IMR-90 (cell line): ENCODE results near the gene TIMM13. TPM values are rescaled to one million over a fixed set of nuclear protein-coding genes. Genes with fewer than 3 reads are reported as not detected.

Experiments used
- ATAC-seq: fragments of 200-7000 bp; cut with Tn5 transposase; 2 replicates; pipeline ENCODE4 v1.9.1; 2020; ENCODE audit warnings: low read depth, mild to moderate bottlenecking, moderate library complexity
- BruUV-seq: library from RNA; stranded (reverse); fragments of 400-500 nt; replicated peaks from 2 replicates; lab custom pipeline; 2021; lab: Mats Ljungman, UMichigan
- CTCF ChIA-PET: fragments of 300-600 bp; formaldehyde crosslinking; extraction: SDS; loops from one replicate; lab custom pipeline; 2021; ENCODE audit warnings: antibody characterized with exemption; lab: Yijun Ruan, JAX
- POLR2A ChIA-PET: fragments of 300-600 bp; sonication (Branson Sonifier 250); formaldehyde crosslinking; loops from one replicate; lab custom pipeline; 2022; ENCODE audit warnings: antibody characterized with exemption; ENCODE audit not compliant: unreplicated experiment; lab: Charles Lee
- DNase-seq: peaks from one replicate; pipeline ENCODE4 v3.0.0; 2013
- H2AFZ ChIP-seq: replicated peaks from 2 replicates; pipeline ENCODE3; 2013; ENCODE audit warnings: low read length, mild to moderate bottlenecking; ENCODE audit not compliant: poor library complexity
- H2AK5ac ChIP-seq: 2 replicates; pipeline ENCODE4 v1.6.1; 2013; ENCODE audit warnings: low read depth, low read length, inconsistent platforms
- H2AK9ac ChIP-seq: replicated peaks from 2 replicates; pipeline ENCODE3; 2013; ENCODE audit warnings: mild to moderate bottlenecking, low read depth, low read length, moderate library complexity; ENCODE audit not compliant: poor library complexity
- H2BK120ac ChIP-seq: 2 replicates; pipeline ENCODE4 v1.6.1; 2013; ENCODE audit warnings: low read depth, low read length, inconsistent platforms
- H2BK15ac ChIP-seq: 3 replicates; pipeline ENCODE4 v1.6.1; 2013; ENCODE audit warnings: low read depth, low read length, inconsistent platforms
- H2BK20ac ChIP-seq: 2 replicates; pipeline ENCODE4 v1.6.1; 2013; ENCODE audit warnings: low read depth, mild to moderate bottlenecking, inconsistent platforms, low read length, moderate library complexity
- H2BK5ac ChIP-seq: 2 replicates; pipeline ENCODE4 v1.6.1; 2013; ENCODE audit warnings: mild to moderate bottlenecking, low read depth, low read length, inconsistent platforms; ENCODE audit not compliant: poor library complexity, severe bottlenecking
- H3K14ac ChIP-seq: replicated peaks from 2 replicates; pipeline ENCODE4 v1.6.1; 2013; ENCODE audit warnings: low read depth, low read length, inconsistent platforms
- H3K18ac ChIP-seq: 2 replicates; pipeline ENCODE4 v1.6.1; 2013; ENCODE audit warnings: low read depth, low read length, control low read depth
- H3K23ac ChIP-seq: 2 replicates; pipeline ENCODE4 v1.6.1; 2013; ENCODE audit warnings: low read depth, low read length, inconsistent platforms
- H3K27ac ChIP-seq: 2 replicates; pipeline ENCODE4 v1.5.1; 2013; ENCODE audit warnings: mild to moderate bottlenecking, control low read depth, low read length; ENCODE audit not compliant: insufficient read depth
- H3K27me3 ChIP-seq: 2 replicates; pipeline ENCODE4 v1.6.1; 2013; ENCODE audit warnings: low read length; ENCODE audit not compliant: control insufficient read depth, insufficient read depth
- H3K36me3 ChIP-seq: 2 replicates; pipeline ENCODE4 v1.6.1; 2013; ENCODE audit warnings: low read length, mixed read lengths; ENCODE audit not compliant: control insufficient read depth, insufficient read depth
- H3K4ac ChIP-seq: 2 replicates; pipeline ENCODE4 v1.6.1; 2013; ENCODE audit warnings: low read depth, low read length, inconsistent platforms
- H3K4me1 ChIP-seq: 2 replicates; pipeline ENCODE4 v1.6.1; 2013; ENCODE audit warnings: low read length, mixed read lengths; ENCODE audit not compliant: control insufficient read depth, insufficient read depth
- H3K4me2 ChIP-seq: 2 replicates; pipeline ENCODE4 v1.6.1; 2013; ENCODE audit warnings: low read depth, mild to moderate bottlenecking, control low read depth, low read length, moderate library complexity
- H3K4me3 ChIP-seq: 2 replicates; pipeline ENCODE4 v1.5.1; 2013; ENCODE audit warnings: low read depth, mild to moderate bottlenecking, control low read depth, low read length, moderate library complexity; ENCODE audit not compliant: insufficient read depth
- H3K56ac ChIP-seq: 2 replicates; pipeline ENCODE4 v1.6.1; 2013; ENCODE audit warnings: low read length, inconsistent platforms; ENCODE audit not compliant: insufficient read depth; ENCODE audit errors: extremely low read depth
- H3K79me1 ChIP-seq, 2 experiments: 2 replicates each; pipeline ENCODE4 v1.6.1; 2013; ENCODE audit warnings: low read length in 2 of 2, inconsistent platforms in 1 of 2, low read depth in 1 of 2
- H3K9ac ChIP-seq: 2 replicates; pipeline ENCODE4 v1.6.1; 2013; ENCODE audit warnings: low read depth, low read length, control low read depth
- H3K9me1 ChIP-seq: 2 replicates; pipeline ENCODE4 v1.6.1; 2013; ENCODE audit warnings: low read length, inconsistent platforms; ENCODE audit not compliant: insufficient read depth
- H3K9me3 ChIP-seq: 2 replicates; pipeline ENCODE4 v1.6.1; 2013; ENCODE audit warnings: low read length; ENCODE audit not compliant: control insufficient read depth, insufficient read depth
- H4K20me1 ChIP-seq: 2 replicates; pipeline ENCODE4 v1.6.1; 2013; ENCODE audit warnings: low read length, inconsistent platforms; ENCODE audit not compliant: insufficient read depth
- H4K5ac ChIP-seq: 2 replicates; pipeline ENCODE4 v1.6.1; 2013; ENCODE audit warnings: mild to moderate bottlenecking, low read depth, low read length, control low read depth
- H4K8ac ChIP-seq, 2 experiments: 2 replicates each; pipeline ENCODE4 v1.6.1; 2013; ENCODE audit warnings: low read depth in 2 of 2, low read length in 2 of 2, control low read depth in 1 of 2, inconsistent platforms in 1 of 2
- H4K91ac ChIP-seq: 2 replicates; pipeline ENCODE4 v1.6.1; 2013; ENCODE audit warnings: low read depth, low read length, inconsistent platforms; ENCODE audit not compliant: insufficient read depth
- BHLHE40 ChIP-seq: fragments of 150-350 bp; IDR thresholded peaks from 2 replicates; pipeline ENCODE4 v1.6.1; 2016; ENCODE audit warnings: mild to moderate bottlenecking, low read depth, low read length
- CEBPB ChIP-seq: IDR thresholded peaks from 2 replicates; pipeline ENCODE4 v1.6.1; 2012; ENCODE audit warnings: low read depth, low read length, improper control_type of control experiment
- CHD1 ChIP-seq: IDR thresholded peaks from 2 replicates; pipeline ENCODE4 v1.6.1; 2012; ENCODE audit warnings: low read depth, low read length, improper control_type of control experiment
- FOS ChIP-seq: fragments of 150-350 bp; IDR thresholded peaks from 2 replicates; pipeline ENCODE4 v1.6.1; 2016; ENCODE audit warnings: low read depth, low read length
- MAFK ChIP-seq: IDR thresholded peaks from 2 replicates; pipeline ENCODE4 v1.6.1; 2012; ENCODE audit warnings: low read depth, low read length, improper control_type of control experiment
- MAZ ChIP-seq: IDR thresholded peaks from 2 replicates; pipeline ENCODE4 v1.6.1; 2012; ENCODE audit warnings: low read depth, mild to moderate bottlenecking, low read length, improper control_type of control experiment, moderate library complexity, borderline replicate concordance
- MXI1 ChIP-seq: IDR thresholded peaks from 2 replicates; pipeline ENCODE4 v1.6.1; 2012; ENCODE audit warnings: low read depth, mild to moderate bottlenecking, low read length, moderate library complexity, borderline replicate concordance
- NFE2L2 ChIP-seq: fragments of 150-350 bp; IDR thresholded peaks from 2 replicates; pipeline ENCODE4 v1.6.1; 2016; ENCODE audit warnings: low read depth, mild to moderate bottlenecking, low read length
- POLR2A ChIP-seq: IDR thresholded peaks from 2 replicates; pipeline ENCODE4 v1.6.1; 2012; ENCODE audit warnings: mild to moderate bottlenecking, low read depth, low read length
- RAD21 ChIP-seq: IDR thresholded peaks from 2 replicates; pipeline ENCODE4 v1.6.1; 2012; ENCODE audit warnings: low read length, improper control_type of control experiment
- RCOR1 ChIP-seq: IDR thresholded peaks from 2 replicates; pipeline ENCODE4 v1.6.1; 2012; ENCODE audit warnings: mild to moderate bottlenecking, low read length, improper control_type of control experiment; ENCODE audit not compliant: insufficient replicate concordance
- RFX5 ChIP-seq: IDR thresholded peaks from 2 replicates; pipeline ENCODE4 v1.8.0; 2012; ENCODE audit warnings: low read depth, mild to moderate bottlenecking, low read length, moderate library complexity
- SMC3 ChIP-seq: fragments of 150-350 bp; IDR thresholded peaks from 2 replicates; pipeline ENCODE4 v1.6.1; 2016; ENCODE audit warnings: low read depth, mild to moderate bottlenecking, antibody characterized with exemption, low read length, moderate library complexity
- WGBS, 2 experiments: methylation state at CpG; one replicate each; pipeline versions ENCODE4 v1.1.5 to v1.1.7; 2013; ENCODE audit warnings: missing lambda C conversion rate in 2 of 2; ENCODE audit not compliant: insufficient read length in 1 of 2; ENCODE audit errors: extremely low coverage in 2 of 2; 5-methylcytosine and 5-hydroxymethylcytosine counted together
- dilution Hi-C: fragments of 300-500 bp; cut with HindIII; formaldehyde crosslinking; loops from one replicate; pipeline ENCODE4 v1.14.3; 2018; ENCODE audit warnings: low sequenced_read_pairs; ENCODE audit not compliant: unreplicated experiment
- in situ Hi-C: fragments of 300-500 bp; cut with MboI; formaldehyde crosslinking; loops from 3 replicates; pipeline ENCODE4 v1.14.3; 2019; ENCODE audit warnings: low sequenced_read_pairs, inconsistent platforms, mixed read lengths
- intact Hi-C: fragments of 100-400 bp; cut with micrococcal nuclease; formaldehyde crosslinking; loops from 2 replicates; pipeline ENCODE4 v1.10.0; 2022
- polyA plus RNA-seq, 3 experiments: library from polyadenylated mRNA; depleted of rRNA; stranded (reverse); fragments of >200 nt; gene quantifications; 2 replicates each; pipeline ENCODE4 v1.2.3, GENCODE V29; 2012; ENCODE audit warnings: low replicate concordance in 1 of 3
- total RNA-seq: library from RNA; depleted of rRNA; stranded (reverse); fragments of >200 nt; gene quantifications from 2 replicates; pipeline ENCODE4 v1.2.3, GENCODE V29; 2012
- TF ChIP-seq, protein P1 (sequence below): fragments of 150-350 bp; IDR thresholded peaks from 2 replicates; pipeline ENCODE4 v1.6.1; 2016; ENCODE audit warnings: low read depth, mild to moderate bottlenecking, low read length, moderate library complexity, borderline replicate concordance
- TF ChIP-seq, protein P2 (sequence below): fragments of 150-350 bp; IDR thresholded peaks from 2 replicates; pipeline ENCODE4 v1.6.1; 2017; ENCODE audit warnings: mild to moderate bottlenecking, antibody characterized with exemption, low read length, low read depth

Gene TIMM13
- total and polyA plus RNA-seq, 2 of the 4 experiments (the other 2 are of a cell fraction) = 21.0 to 62.3 TPM

DNA sequence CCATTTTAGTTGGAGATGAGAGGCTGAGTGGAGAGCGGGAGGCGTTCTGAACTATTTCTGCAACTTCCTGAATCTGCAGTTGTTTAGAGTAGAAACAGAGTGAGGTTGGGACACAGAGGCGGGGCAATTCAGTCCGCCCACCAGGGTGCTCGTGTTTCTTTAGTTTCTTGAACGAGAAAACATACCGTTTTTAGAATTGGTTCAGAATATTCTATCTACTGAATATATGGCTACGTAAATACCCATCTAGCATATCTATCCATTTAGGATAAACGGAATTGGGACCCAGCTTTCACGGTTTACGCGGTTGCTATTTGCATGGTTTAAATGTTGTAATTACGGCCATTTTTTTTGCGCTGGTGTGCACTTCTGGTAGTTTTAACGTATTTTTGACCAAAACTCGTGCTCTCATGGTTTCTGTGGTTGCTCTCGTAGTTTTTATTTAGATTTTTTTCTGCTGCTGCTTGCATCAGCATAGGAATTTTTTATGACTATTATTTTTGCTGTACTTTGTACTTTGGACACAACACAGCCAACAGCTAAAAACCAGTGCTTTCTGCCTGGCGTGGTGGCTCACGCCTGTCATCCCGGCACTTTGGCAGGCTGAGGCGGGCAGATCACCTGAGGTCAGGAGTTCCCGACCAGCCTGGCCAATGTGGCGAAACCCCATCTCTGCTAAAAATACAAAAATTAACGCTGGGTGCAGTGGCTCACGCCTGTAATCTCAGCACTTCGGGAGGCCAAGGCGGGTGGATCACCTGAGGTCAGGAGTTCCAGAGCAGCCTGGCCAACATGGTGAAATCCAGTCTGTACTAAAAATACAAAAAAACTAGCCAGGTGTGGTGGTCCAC is 32.7 kb downstream of the TIMM13 start:
- no TSS peak for BruUV-seq
- Histone ChIP-seq H3K4me1 (no peaks in the 10 kb centered on the region), H3K14ac (no peak overlapping the region), H4K5ac (no peak overlapping the region), H2BK20ac (no peak overlapping the region), H4K91ac (no peak overlapping the region), H2BK5ac (no peak overlapping the region), H3K4ac (no peak overlapping the region), H3K36me3 (no peaks in the 10 kb centered on the region), H3K79me1 (no peaks in the 10 kb centered on the region), H3K9me3 (no peaks in the 10 kb centered on the region; the same call in 1 of the 2 replicates), H2AFZ (no peak overlapping the region), H4K8ac (no peak overlapping the region), H2AK9ac (no peak overlapping the region), H4K20me1 (no peaks in the 10 kb centered on the region), H2BK120ac (no peak overlapping the region), H3K4me3 (no peak overlapping the region), H2AK5ac (no peak overlapping the region), H3K27ac (no peak overlapping the region), H3K23ac (no peak overlapping the region), H3K4me2 (no peak overlapping the region), H2BK15ac (no peak overlapping the region), H3K27me3 (no peaks in the 10 kb centered on the region), H3K18ac (no peak overlapping the region), H3K9ac (no peak overlapping the region), H3K56ac (no peak overlapping the region), H3K9me1 (no peaks in the 10 kb centered on the region)
- dilution Hi-C loops = no loop called here
- in situ Hi-C loops = loop anchor here (10.0 kb wide), 1 partner anchor 240 kb away; the partner anchor contains the start of gene AP3D1
- no peak for DNase-seq
- POLR2A ChIA-PET = no interaction called here
- intact Hi-C loops = loop anchor here (5.0 kb wide), 1 partner anchor 67 kb away; the partner anchor contains the start of genes LSM7 and SPPL2B
- ATAC-seq = no peak
- TF ChIP-seq BHLHE40 = no peak
- no peak for TF ChIP-seq CEBPB
- TF ChIP-seq FOS = no peak
- TF ChIP-seq NFE2L2 = no peak
- no peak for TF ChIP-seq MXI1
- TF ChIP-seq RFX5 = no peak
- TF ChIP-seq MAFK = no peak
- no peak for TF ChIP-seq RAD21
- no peak for TF ChIP-seq MAZ
- TF ChIP-seq RCOR1 = no peak
- TF ChIP-seq POLR2A = no peak
- TF ChIP-seq, protein P1, sequence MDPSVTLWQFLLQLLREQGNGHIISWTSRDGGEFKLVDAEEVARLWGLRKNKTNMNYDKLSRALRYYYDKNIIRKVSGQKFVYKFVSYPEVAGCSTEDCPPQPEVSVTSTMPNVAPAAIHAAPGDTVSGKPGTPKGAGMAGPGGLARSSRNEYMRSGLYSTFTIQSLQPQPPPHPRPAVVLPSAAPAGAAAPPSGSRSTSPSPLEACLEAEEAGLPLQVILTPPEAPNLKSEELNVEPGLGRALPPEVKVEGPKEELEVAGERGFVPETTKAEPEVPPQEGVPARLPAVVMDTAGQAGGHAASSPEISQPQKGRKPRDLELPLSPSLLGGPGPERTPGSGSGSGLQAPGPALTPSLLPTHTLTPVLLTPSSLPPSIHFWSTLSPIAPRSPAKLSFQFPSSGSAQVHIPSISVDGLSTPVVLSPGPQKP = no peak
- TF ChIP-seq, protein P2, sequence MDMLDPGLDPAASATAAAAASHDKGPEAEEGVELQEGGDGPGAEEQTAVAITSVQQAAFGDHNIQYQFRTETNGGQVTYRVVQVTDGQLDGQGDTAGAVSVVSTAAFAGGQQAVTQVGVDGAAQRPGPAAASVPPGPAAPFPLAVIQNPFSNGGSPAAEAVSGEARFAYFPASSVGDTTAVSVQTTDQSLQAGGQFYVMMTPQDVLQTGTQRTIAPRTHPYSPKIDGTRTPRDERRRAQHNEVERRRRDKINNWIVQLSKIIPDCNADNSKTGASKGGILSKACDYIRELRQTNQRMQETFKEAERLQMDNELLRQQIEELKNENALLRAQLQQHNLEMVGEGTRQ = no peak
- TF ChIP-seq SMC3 = no peak
- no peak for TF ChIP-seq CHD1
- WGBS, 2 experiments = no CpG with 5 or more reads among the region's 27 CpGs
- CTCF ChIA-PET = interaction anchor here (0.6 kb wide), 1 partner anchor 98 kb away, joined by 3 read pairs; no protein-coding TSS in a partner anchor
